GM18870 (cell line): ENCODE data around the gene TCAF1.
A peak's percentile ranks its signal among the peaks of the same experiment; 100 is the strongest.
"Not testable (repeated sequence)": the region's sequence is repeated elsewhere in the genome, so short reads cannot be mapped to it uniquely, and the experiment has no call there.

Source experiments
- ATAC-seq: cut with Tn5 transposase; IDR thresholded peaks from one replicate; pipeline ENCODE4 v1.9.1; 2021; ENCODE audit warnings: moderate library complexity; ENCODE audit not compliant: unreplicated experiment

TCAF1 gene

GRCh38 chr7:143857994-143858393, 44.0 kb downstream of the TCAF1 start:
- ATAC-seq: not testable (repeated sequence)

GRCh38 chr7:143855443-143855842, 46.5 kb downstream of the TCAF1 start:
- ATAC-seq: not testable (repeated sequence)

- no peak for ATAC-seq
Observed at GRCh38 chr7:143850682-143851081, 51.3 kb downstream of the TCAF1 start.

DNA sequence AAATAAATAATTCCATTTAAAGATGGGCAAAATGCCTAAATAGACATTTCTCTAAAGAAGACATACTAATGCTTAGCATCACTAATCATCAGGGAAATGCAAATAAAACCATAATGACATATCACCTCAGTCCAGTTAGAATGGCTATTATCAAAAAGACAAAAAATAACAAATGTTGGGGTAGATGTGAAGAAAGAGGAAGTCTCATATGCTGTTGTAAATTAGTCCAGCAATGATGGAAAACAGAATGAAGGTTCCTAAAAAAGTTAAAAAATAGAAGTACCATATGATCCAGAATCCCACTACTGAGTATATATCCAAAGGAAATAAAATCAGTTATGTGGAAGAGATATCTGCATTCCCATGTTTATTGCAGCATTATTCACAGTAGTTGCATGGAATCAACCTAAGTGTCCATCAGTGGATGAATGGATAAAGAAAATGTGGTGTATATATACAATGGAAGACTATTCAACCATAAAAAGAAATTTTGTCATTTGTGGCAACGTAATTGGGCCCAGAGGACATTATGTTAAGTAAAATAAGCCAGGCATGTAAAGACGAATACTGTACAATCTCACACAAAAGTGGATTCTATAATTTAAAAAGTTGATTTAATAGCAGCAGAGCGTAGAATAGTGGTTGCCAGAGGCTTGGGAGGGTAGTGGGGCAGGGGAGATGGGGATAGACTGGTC, 52.0 kb downstream of the TCAF1 start:
- ATAC-seq: no peak

DNA sequence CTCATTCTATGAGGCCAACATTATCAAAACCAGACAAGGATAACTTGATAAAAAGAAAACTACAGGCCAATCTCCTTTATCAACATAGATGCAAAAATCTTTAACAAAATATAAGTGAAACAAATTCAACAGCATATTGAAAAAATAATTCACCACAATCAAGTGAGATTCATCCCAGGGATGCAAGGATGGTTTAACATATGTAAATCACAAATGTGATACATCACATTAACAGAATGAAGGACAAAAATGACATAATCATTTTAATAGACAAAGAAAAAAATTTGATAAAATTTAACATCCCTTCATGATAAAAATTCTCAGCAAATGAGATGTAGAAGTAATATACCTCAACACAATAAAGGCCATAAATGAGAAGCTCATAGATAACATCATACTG, 53.8 kb downstream of the TCAF1 start:
- ATAC-seq: no peak

DNA sequence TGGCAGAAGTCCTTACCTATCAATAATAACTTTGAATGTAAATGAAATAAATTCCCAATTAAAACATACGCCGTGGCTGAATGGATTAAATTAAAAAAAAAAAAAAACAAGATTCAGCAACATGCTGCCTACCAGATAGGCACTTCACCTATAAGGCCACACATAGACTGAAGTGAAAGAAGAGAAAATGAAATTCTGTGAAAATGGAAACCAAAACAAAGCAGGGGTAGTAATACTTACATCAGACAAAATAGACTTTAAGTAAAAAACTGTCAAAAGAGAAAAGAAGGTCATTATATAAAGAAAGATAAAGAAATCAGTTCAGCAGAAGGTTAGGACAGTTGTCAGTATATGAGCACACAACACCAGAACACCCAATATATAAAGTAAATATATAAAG, 55.3 kb downstream of the TCAF1 start:
- peak; percentile 74 for ATAC-seq

GRCh38 chr7:143841696-143842095, 60.3 kb downstream of the TCAF1 start:
- ATAC-seq: not testable (repeated sequence)

- not testable (repeated sequence) for ATAC-seq
Observed at GRCh38 chr7:143840062-143840461, 61.9 kb downstream of the TCAF1 start.

GRCh38 chr7:143837223-143837622, 64.8 kb downstream of the TCAF1 start:
- peak; percentile 39 for ATAC-seq

- peak; percentile 74 for ATAC-seq
Observed at GRCh38 chr7:143836622-143837021, 65.4 kb downstream of the TCAF1 start.

DNA sequence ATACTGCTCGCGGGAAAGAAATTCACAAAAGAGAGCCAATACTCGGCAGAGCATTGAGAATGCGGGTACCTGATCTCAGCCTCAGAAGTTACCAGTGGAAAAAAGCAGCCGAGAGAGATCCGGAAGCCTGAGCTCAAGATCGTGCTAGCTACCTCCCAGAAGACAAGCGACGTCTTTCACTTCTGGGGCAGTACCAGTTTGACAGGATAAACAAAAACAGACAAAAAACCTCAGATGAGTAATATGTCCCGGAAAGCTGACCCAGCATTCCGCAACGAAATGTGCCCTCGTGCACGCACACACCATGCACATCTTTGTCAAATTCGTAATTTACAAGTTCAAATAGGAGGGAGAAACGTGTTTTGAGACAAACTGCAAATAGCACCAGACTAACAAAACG, 65.9 kb downstream of the TCAF1 start:
- peak; percentile 39 for ATAC-seq

GRCh38 chr7:143826578-143826977, 75.4 kb downstream of the TCAF1 start:
- not testable (repeated sequence) for ATAC-seq

GRCh38 chr7:143824295-143825135, 77.5 kb downstream of the TCAF1 start:
- ATAC-seq: not testable (repeated sequence)

DNA sequence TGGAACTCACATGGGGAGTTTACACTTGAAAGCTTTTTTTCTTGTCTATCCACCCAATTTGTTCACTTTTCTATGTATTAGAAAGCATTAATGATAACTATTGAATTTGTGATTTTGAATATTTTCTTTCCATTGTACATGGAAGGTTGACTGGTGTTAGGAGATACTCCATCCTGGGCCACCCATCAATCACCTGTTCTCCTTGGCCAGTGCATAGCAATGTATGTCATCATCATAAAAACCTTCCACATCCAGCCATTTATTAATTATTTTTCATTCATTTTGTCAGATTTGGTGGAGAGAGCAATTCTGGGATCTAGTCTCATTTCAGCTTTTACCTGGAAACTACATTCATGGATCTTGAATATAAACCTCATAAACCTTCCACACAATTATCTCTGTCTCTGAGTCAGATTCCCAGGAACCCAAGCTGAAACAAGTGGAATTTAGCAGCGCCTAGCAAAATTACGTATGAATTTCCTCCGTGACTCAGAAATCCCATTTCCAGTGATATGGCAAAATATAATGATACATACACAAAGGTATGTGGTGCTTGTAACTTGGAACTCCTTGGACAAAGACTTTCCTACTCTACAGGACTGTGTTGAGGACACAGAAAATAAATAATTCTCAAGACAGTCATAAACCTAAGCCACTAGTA, 78.2 kb downstream of the TCAF1 start:
- ATAC-seq: not testable (repeated sequence)

GRCh38 chr7:143821392-143822277, 80.3 kb downstream of the TCAF1 start:
- not testable (repeated sequence) for ATAC-seq

GRCh38 chr7:143817873-143818272, 84.1 kb downstream of the TCAF1 start:
- ATAC-seq: peak; percentile 74

GRCh38 chr7:143816471-143817133, 85.4 kb downstream of the TCAF1 start:
- ATAC-seq: not testable (repeated sequence)

GRCh38 chr7:143810639-143811038, 91.3 kb downstream of the TCAF1 start:
- ATAC-seq: not testable (repeated sequence)

- not testable (repeated sequence) for ATAC-seq
Observed at GRCh38 chr7:143806664-143807071, 95.3 kb downstream of the TCAF1 start.
